ENCODE results near the gene GDA.

GDA gene

GRCh38 chr9:72150127-72150526, 887 bp downstream of the GDA start:
- no peak for DNase-seq (ENCODE audit: low read depth in 4 of 4, low spot score in 1 of 4)

- DNase-seq (ENCODE audit: low read depth in 4 of 4, low spot score in 1 of 4): no peak
These were observed 1.4 kb downstream of the GDA start for GRCh38 chr9:72150661-72151060.

GRCh38 chr9:72151104-72151503, 1.9 kb downstream of the GDA start:
- DNase-seq (ENCODE audit: low read depth in 4 of 4, low spot score in 1 of 4): no peak

- no peak for DNase-seq (ENCODE audit: low read depth in 4 of 4, low spot score in 1 of 4)
These were observed 5.4 kb downstream of the GDA start for GRCh38 chr9:72154468-72155285.

- no peak for DNase-seq (ENCODE audit: low read depth in 4 of 4, low spot score in 1 of 4)
These were observed 6.1 kb downstream of the GDA start for GRCh38 chr9:72155301-72155700.

GRCh38 chr9:72156586-72156985, 7.3 kb downstream of the GDA start:
- DNase-seq (ENCODE audit: low read depth in 4 of 4, low spot score in 1 of 4): no peak

- no peak for DNase-seq (ENCODE audit: low read depth in 4 of 4, low spot score in 1 of 4)
These were observed 9.4 kb downstream of the GDA start for GRCh38 chr9:72158680-72159079.

- DNase-seq (ENCODE audit: low read depth in 4 of 4, low spot score in 1 of 4): no peak
These were observed 11.3 kb downstream of the GDA start for GRCh38 chr9:72160446-72161123.

GRCh38 chr9:72165326-72165725, 16.1 kb downstream of the GDA start:
- no peak for DNase-seq (ENCODE audit: low read depth in 4 of 4, low spot score in 1 of 4)

- no peak for DNase-seq (ENCODE audit: low read depth in 4 of 4, low spot score in 1 of 4)
These were observed 16.7 kb downstream of the GDA start for GRCh38 chr9:72165821-72166547.

GRCh38 chr9:72168075-72168474, 18.8 kb downstream of the GDA start:
- no peak for DNase-seq (ENCODE audit: low read depth in 4 of 4, low spot score in 1 of 4)

- no peak for DNase-seq (ENCODE audit: low read depth in 4 of 4, low spot score in 1 of 4)
These were observed 19.9 kb downstream of the GDA start for GRCh38 chr9:72169178-72169577.

- DNase-seq (ENCODE audit: low read depth in 4 of 4, low spot score in 1 of 4): no peak
These were observed 23.8 kb downstream of the GDA start for GRCh38 chr9:72173080-72173479.

- DNase-seq (ENCODE audit: low read depth in 4 of 4, low spot score in 1 of 4): no peak
These were observed 36.3 kb downstream of the GDA start for GRCh38 chr9:72185561-72185960.

GRCh38 chr9:72187121-72187695, 38.0 kb downstream of the GDA start:
- DNase-seq (ENCODE audit: low read depth in 4 of 4, low spot score in 1 of 4): no peak

GRCh38 chr9:72188232-72188631, 39.0 kb downstream of the GDA start:
- no peak for DNase-seq (ENCODE audit: low read depth in 4 of 4, low spot score in 1 of 4)

- DNase-seq (ENCODE audit: low read depth in 4 of 4, low spot score in 1 of 4): no peak
These were observed 44.2 kb downstream of the GDA start for GRCh38 chr9:72193478-72193881.

GRCh38 chr9:72199238-72199637, 50.0 kb downstream of the GDA start:
- no peak for DNase-seq (ENCODE audit: low read depth in 4 of 4, low spot score in 1 of 4)

- no peak for DNase-seq (ENCODE audit: low read depth in 4 of 4, low spot score in 1 of 4)
These were observed 51.2 kb downstream of the GDA start for GRCh38 chr9:72200452-72200851.

- DNase-seq (ENCODE audit: low read depth in 4 of 4, low spot score in 1 of 4): no peak
These were observed 52.8 kb downstream of the GDA start for GRCh38 chr9:72202009-72202408.

GRCh38 chr9:72203205-72203803, 54.1 kb downstream of the GDA start:
- no peak for DNase-seq (ENCODE audit: low read depth in 4 of 4, low spot score in 1 of 4)

Data from stimulated activated CD4-positive, alpha-beta T cell treated with anti-CD3 and anti-CD28 coated beads, Interleukin-1b, Interleukin-23, amount 100 ng/mL, for 24 hours (primary cell).